ENCODE results near the gene PARL. TPM values are rescaled to one million over a fixed set of nuclear protein-coding genes. Genes with fewer than 3 reads are reported as not detected.

The PARL gene
- total and polyA plus RNA-seq, 2 of the 8 experiments (the other 6 are each of a cell fraction or from before 2014, with no cell fraction given) = 62.7 to 85.0 TPM

GRCh38 chr3:183792976-183793375 lies 91.7 kb downstream of the PARL start:
- FAIRE-seq = no peak
- H2BK20ac ChIP-seq (ENCODE audit: low read length) = no peak overlapping the region
- H2AFZ ChIP-seq (ENCODE audit: low read length) = no peak overlapping the region
- TF ChIP-seq NRF1 (IDR thresholded peaks at IDR 0.05; ENCODE audit: low read depth, low read length) (no peak), SIN3A (conservative IDR thresholded peaks at IDR 0.05 in 1 of 2, IDR thresholded peaks at IDR 0.05 in 1 of 2; ENCODE audit: low read depth in 1 of 2, low read length in 2 of 2) (no peak), SIX5 (IDR thresholded peaks at IDR 0.05; ENCODE audit: low read depth, low read length) (no peak), GTF2F1 (IDR thresholded peaks at IDR 0.05; ENCODE audit: borderline replicate concordance, low read depth, low read length) (no peak), POLR2AphosphoS5 (IDR thresholded peaks at IDR 0.05; ENCODE audit: low read depth, low read length) (no peak), EZH2 (IDR thresholded peaks at IDR 0.05; ENCODE audit: low read depth, low read length, severe bottlenecking) (no peak), ATF3 (IDR thresholded peaks at IDR 0.05; ENCODE audit: insufficient read depth, low read depth, low read length) (no peak), PHF8 (conservative IDR thresholded peaks at IDR 0.05; ENCODE audit: low read depth, low read length) (no peak), HDAC6 (IDR thresholded peaks at IDR 0.05; ENCODE audit: low read depth, low read length) (no peak)
- no peaks in the 10 kb centered on the region for H3K9me3 ChIP-seq (ENCODE audit: insufficient read depth in 2 of 2, low read depth in 1 of 2, low read length in 1 of 2)
- H3K18ac ChIP-seq (ENCODE audit: extremely low read depth, low read length) = no peak overlapping the region
- H3K79me1 ChIP-seq (ENCODE audit: low read depth, low read length) = no peaks in the 10 kb centered on the region
- H4K5ac ChIP-seq (ENCODE audit: insufficient read length, low read depth, low read length) = no peak overlapping the region
- DNase-seq (ENCODE audit: low read depth in 1 of 2, low spot score in 2 of 2) = no peak
- H2BK120ac ChIP-seq (replicated peaks; ENCODE audit: low read depth, low read length) = no peak overlapping the region
- peaks cover 0 to 4% of the 10 kb centered on the region in 2 experiments for H4K20me1 ChIP-seq (replicated peaks in 1 of 2; ENCODE audit: control insufficient read depth in 1 of 2, insufficient read depth in 2 of 2, low read length in 2 of 2)
- no peak overlapping the region for H3K14ac ChIP-seq (ENCODE audit: insufficient read length)
- H3K27me3 ChIP-seq (replicated peaks in 1 of 4; ENCODE audit: control insufficient read depth in 3 of 4, extremely low read depth in 1 of 4, insufficient read depth in 3 of 4, low read length in 3 of 4) = no peaks in the 10 kb centered on the region
- H2BK12ac ChIP-seq (ENCODE audit: low read depth, low read length) = no peak overlapping the region
- ChIA-PET POLR2A (ENCODE audit: partially characterized antibody) (no interaction called here), CTCF (ENCODE audit: partially characterized antibody) (no interaction called here)
- no peaks in the 10 kb centered on the region for H3K4me1 ChIP-seq (replicated peaks in 1 of 4; ENCODE audit: control insufficient read depth in 3 of 4, insufficient read depth in 4 of 4, low read length in 3 of 4)
- no peak overlapping the region for H3K4me2 ChIP-seq (ENCODE audit: insufficient read depth in 1 of 2, low read depth in 2 of 2, low read length in 2 of 2)
- no peak overlapping the region for H3K56ac ChIP-seq (replicated peaks; ENCODE audit: insufficient read length, low read depth, low read length)
- WGBS, 2 experiments (ENCODE audit: extremely low coverage in 1 of 2, insufficient coverage in 1 of 2, insufficient read length in 1 of 2, insufficient replicate concordance in 2 of 2, low coverage in 1 of 2, low lambda C conversion rate in 2 of 2, missing lambda C conversion rate in 1 of 2) = 96% methylated on average over 6 of the region's 6 CpGs; no CpG with 5 or more reads in 1 of the 2 experiments
- no peak overlapping the region for H3K23ac ChIP-seq (ENCODE audit: insufficient read length)
- no peak overlapping the region for H2AK5ac ChIP-seq (ENCODE audit: low read depth, low read length)
- H3K36me3 ChIP-seq (ENCODE audit: control insufficient read depth in 2 of 4, insufficient read depth in 4 of 4, low read length in 3 of 4) = peaks cover 15 to 56% (median 28%) of the 10 kb centered on the region in 4 experiments
- H4K91ac ChIP-seq (replicated peaks; ENCODE audit: insufficient read length, low read length) = no peak overlapping the region
- no peak overlapping the region for H4K8ac ChIP-seq (ENCODE audit: extremely low read depth, insufficient read depth, low read length)
- no peak overlapping the region for H2BK5ac ChIP-seq (ENCODE audit: low read depth, low read length)
- H3K27ac ChIP-seq (ENCODE audit: low read depth, low read length) = no peak overlapping the region
- no peak overlapping the region for H3K4ac ChIP-seq (replicated peaks; ENCODE audit: insufficient read length, low read depth, low read length)
- no peak overlapping the region for H3K9ac ChIP-seq (replicated peaks in 1 of 4; ENCODE audit: extremely low read depth in 1 of 4, low read depth in 3 of 4, low read length in 3 of 4)
- no peaks in the 10 kb centered on the region for H3K23me2 ChIP-seq (ENCODE audit: low read depth, low read length)
- no peak overlapping the region for H2BK15ac ChIP-seq (ENCODE audit: low read length)
- H3K79me2 ChIP-seq (ENCODE audit: control insufficient read depth in 1 of 2, insufficient read depth in 2 of 2, low read length in 2 of 2) = no peaks in the 10 kb centered on the region
- H3K4me3 ChIP-seq (ENCODE audit: extremely low read depth in 1 of 4, insufficient read depth in 2 of 4, low read depth in 3 of 4, low read length in 4 of 4) = no peak overlapping the region

All from H1 (cell line).